KMS-11 (cell line): ENCODE results near the gene DTL.

Source experiments
- H2AFZ ChIP-seq: fragments of 200-600 bp; sonication (generic); 2 replicates; pipeline ENCODE4 v1.6.1; 2016; ENCODE audit warnings: antibody characterized with exemption, mixed run types, low read depth
- H3K27ac ChIP-seq: fragments of 200-600 bp; sonication (generic); 2 replicates; pipeline ENCODE4 v1.6.1; 2016; ENCODE audit warnings: mild to moderate bottlenecking, mixed run types
- H3K27me3 ChIP-seq: fragments of 200-600 bp; sonication (generic); 2 replicates; pipeline ENCODE4 v1.6.1; 2017; ENCODE audit warnings: mild to moderate bottlenecking, low read depth, mixed run types, moderate library complexity; ENCODE audit not compliant: insufficient read depth
- H3K36me3 ChIP-seq: fragments of 200-600 bp; sonication (generic); 2 replicates; pipeline ENCODE4 v1.6.1; 2017; ENCODE audit warnings: mild to moderate bottlenecking, mixed run types; ENCODE audit not compliant: insufficient read depth
- H3K4me1 ChIP-seq: fragments of 200-600 bp; sonication (generic); 2 replicates; pipeline ENCODE4 v1.6.1; 2016; ENCODE audit warnings: mild to moderate bottlenecking, low read depth, mixed run types; ENCODE audit not compliant: poor library complexity, severe bottlenecking
- H3K4me2 ChIP-seq: fragments of 200-600 bp; sonication (generic); 2 replicates; pipeline ENCODE4 v1.7.0; 2016; ENCODE audit warnings: mild to moderate bottlenecking, mixed run types
- H3K4me3 ChIP-seq: fragments of 200-600 bp; sonication (generic); IDR thresholded peaks from 2 replicates; pipeline ENCODE4 v1.6.1; 2017; ENCODE audit warnings: low read depth, low read length, mixed read lengths; ENCODE audit not compliant: insufficient read depth
- H3K79me2 ChIP-seq: fragments of 200-600 bp; sonication (generic); 2 replicates; pipeline ENCODE4 v1.6.1; 2016; ENCODE audit warnings: low read depth, mixed run types; ENCODE audit not compliant: insufficient read depth
- H3K9ac ChIP-seq: fragments of 200-600 bp; sonication (generic); 2 replicates; pipeline ENCODE4 v1.6.1; 2016; ENCODE audit warnings: mild to moderate bottlenecking, mixed run types
- H4K20me1 ChIP-seq: fragments of 200-600 bp; sonication (generic); 2 replicates; pipeline ENCODE4 v1.6.1; 2016; ENCODE audit warnings: mild to moderate bottlenecking, mixed run types; ENCODE audit not compliant: insufficient read depth
- TF ChIP-seq, protein P1 (sequence below): fragments of 200-600 bp; sonication (generic); conservative IDR thresholded peaks from 2 replicates; pipeline ENCODE4 v1.6.1; 2017; ENCODE audit warnings: low read depth, mild to moderate bottlenecking, antibody characterized with exemption, low read length, moderate library complexity, mixed read lengths

DTL gene

DNA sequence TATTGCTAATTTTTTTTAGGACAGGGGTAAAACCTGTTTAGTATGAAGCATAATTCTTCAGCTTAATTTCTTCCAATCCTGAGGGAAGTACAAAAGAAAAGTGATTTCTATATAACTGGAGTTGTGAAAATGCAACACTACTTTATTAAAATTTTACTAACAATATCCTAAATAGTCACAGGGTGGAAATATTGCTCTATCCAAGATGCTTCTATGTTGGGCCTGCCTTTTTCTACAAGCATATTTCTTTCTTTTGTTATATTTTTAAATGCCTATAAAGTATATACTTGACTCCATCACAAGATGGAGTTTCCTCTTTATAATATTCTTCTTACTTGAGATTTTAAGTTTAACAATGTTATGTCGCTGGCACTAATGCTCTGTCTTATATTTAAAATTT, 37.9 kb downstream of the DTL start:
- Histone ChIP-seq H4K20me1 (no peaks in the 10 kb centered on the region; the same call in 1 of the 2 replicates), H3K4me2 (no peak overlapping the region), H3K36me3 (peaks cover 20% of the 10 kb centered on the region; the same call in 1 of the 2 replicates), H3K79me2 (no peaks in the 10 kb centered on the region), H3K9ac (no peak overlapping the region), H2AFZ (no peak overlapping the region), H3K4me1 (no peaks in the 10 kb centered on the region), H3K4me3 (no peak overlapping the region), H3K27me3 (no peaks in the 10 kb centered on the region), H3K27ac (no peak overlapping the region)
- TF ChIP-seq, protein P1, sequence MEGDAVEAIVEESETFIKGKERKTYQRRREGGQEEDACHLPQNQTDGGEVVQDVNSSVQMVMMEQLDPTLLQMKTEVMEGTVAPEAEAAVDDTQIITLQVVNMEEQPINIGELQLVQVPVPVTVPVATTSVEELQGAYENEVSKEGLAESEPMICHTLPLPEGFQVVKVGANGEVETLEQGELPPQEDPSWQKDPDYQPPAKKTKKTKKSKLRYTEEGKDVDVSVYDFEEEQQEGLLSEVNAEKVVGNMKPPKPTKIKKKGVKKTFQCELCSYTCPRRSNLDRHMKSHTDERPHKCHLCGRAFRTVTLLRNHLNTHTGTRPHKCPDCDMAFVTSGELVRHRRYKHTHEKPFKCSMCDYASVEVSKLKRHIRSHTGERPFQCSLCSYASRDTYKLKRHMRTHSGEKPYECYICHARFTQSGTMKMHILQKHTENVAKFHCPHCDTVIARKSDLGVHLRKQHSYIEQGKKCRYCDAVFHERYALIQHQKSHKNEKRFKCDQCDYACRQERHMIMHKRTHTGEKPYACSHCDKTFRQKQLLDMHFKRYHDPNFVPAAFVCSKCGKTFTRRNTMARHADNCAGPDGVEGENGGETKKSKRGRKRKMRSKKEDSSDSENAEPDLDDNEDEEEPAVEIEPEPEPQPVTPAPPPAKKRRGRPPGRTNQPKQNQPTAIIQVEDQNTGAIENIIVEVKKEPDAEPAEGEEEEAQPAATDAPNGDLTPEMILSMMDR: no peak

DNA sequence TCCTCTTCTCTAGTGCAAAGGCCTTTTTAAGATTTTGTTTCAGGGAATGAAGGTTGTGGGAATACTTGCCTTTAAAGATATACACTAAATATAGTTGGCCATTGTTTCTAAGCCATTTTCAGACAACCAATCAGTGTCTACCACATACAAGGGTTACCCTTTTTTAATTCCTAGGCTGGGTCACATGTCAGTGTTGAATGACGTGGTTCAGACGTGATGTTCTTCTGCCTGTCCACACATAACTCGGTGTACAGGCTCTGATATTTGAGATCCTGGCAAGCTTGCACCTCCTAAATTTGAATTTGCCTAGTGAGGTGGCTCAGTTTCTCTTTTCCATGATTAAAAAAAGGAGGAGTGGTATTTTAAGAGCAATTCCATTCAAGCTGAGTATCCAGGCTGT, 38.8 kb downstream of the DTL start:
- Histone ChIP-seq H3K4me3 (no peak overlapping the region), H3K4me1 (no peaks in the 10 kb centered on the region), H2AFZ (no peak overlapping the region), H3K27ac (no peak overlapping the region), H3K36me3 (peaks cover 24% of the 10 kb centered on the region; the same call in 1 of the 2 replicates), H4K20me1 (no peaks in the 10 kb centered on the region; the same call in 1 of the 2 replicates), H3K27me3 (no peaks in the 10 kb centered on the region), H3K79me2 (no peaks in the 10 kb centered on the region), H3K4me2 (no peak overlapping the region), H3K9ac (no peak overlapping the region)
- TF ChIP-seq, protein P1: no peak

DNA sequence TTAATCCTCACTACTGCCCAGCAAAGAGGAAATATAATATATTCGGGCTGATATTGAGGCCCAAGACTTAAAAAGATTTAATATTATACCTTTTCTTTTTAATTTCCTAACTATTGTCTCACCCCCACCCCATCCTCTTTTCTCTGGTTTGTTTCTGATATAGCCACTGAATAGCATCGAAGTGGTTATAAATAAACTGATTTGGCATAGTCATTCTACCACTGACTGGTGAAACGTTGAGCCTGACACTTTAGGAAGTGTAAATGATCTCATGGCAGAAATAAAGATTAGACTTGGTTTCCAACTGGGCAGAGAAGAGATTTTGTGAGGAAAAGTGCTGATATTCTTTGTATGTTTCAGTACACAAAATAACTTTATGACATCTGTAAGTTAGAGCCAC, 39.3 kb downstream of the DTL start:
- Histone ChIP-seq H3K9ac (no peak overlapping the region), H4K20me1 (no peaks in the 10 kb centered on the region; the same call in 1 of the 2 replicates), H3K27ac (no peak overlapping the region), H3K4me1 (no peaks in the 10 kb centered on the region), H2AFZ (no peak overlapping the region), H3K27me3 (no peaks in the 10 kb centered on the region), H3K36me3 (peaks cover 27% of the 10 kb centered on the region; the same call in 1 of the 2 replicates), H3K4me2 (no peak overlapping the region), H3K79me2 (no peaks in the 10 kb centered on the region), H3K4me3 (no peak overlapping the region)
- TF ChIP-seq, protein P1: no peak

DNA sequence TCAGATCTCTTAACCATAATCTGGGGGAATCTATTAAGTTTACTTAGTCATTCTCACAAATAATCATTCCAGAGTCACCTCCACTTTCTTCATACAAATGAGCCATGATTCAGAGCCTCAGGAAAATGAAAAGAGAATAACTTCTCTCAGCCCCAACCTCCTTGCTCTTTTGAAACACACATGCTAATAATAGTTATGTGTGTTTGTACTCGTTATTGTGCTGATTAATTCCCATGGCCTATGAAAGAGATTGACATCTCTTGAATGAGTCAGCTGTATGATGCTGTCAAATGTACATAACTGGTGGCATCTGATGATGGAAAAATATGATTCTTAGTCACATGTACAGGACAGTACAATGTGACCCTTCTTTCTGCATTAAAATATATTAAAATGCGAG, 41.5 kb downstream of the DTL start:
- Histone ChIP-seq H3K27me3 (no peaks in the 10 kb centered on the region), H3K27ac (no peak overlapping the region), H3K36me3 (peaks cover 33% of the 10 kb centered on the region; the same call in 1 of the 2 replicates), H3K79me2 (no peaks in the 10 kb centered on the region), H3K9ac (no peak overlapping the region), H3K4me3 (no peak overlapping the region), H4K20me1 (no peaks in the 10 kb centered on the region; the same call in 1 of the 2 replicates), H3K4me1 (no peaks in the 10 kb centered on the region), H2AFZ (no peak overlapping the region), H3K4me2 (no peak overlapping the region)
- TF ChIP-seq, protein P1: no peak
